ENCODE data around the gene PRSS2. TPM values are rescaled to one million over a fixed set of nuclear protein-coding genes. Genes with fewer than 3 reads are reported as not detected.
"Not testable (repeated sequence)": the region's sequence is repeated elsewhere in the genome, so short reads cannot be mapped to it uniquely, and the experiment has no call there.

The PRSS2 gene
- polyA plus RNA-seq, 1 donor (not counting 4 experiments of a cell fraction or from before 2014, with no cell fraction given), result not detected

- no peaks in the 10 kb centered on the region for H3K9me3 ChIP-seq (ENCODE audit: control insufficient read depth, low read depth, low read length)
- no peak overlapping the region for H2AFZ ChIP-seq (ENCODE audit: control insufficient read depth, low read length)
- no peak overlapping the region for H3K4me2 ChIP-seq (ENCODE audit: control insufficient read depth, extremely low read depth, insufficient read depth, low read depth, low read length)
- H3K4me3 ChIP-seq (ENCODE audit: control insufficient read depth in 2 of 3, extremely low read depth in 1 of 3, insufficient read depth in 2 of 3, low read depth in 1 of 3, low read length in 3 of 3), result no peak overlapping the region
- H3K79me2 ChIP-seq (ENCODE audit: control insufficient read depth, insufficient read depth, low read length), result no peaks in the 10 kb centered on the region
- H3K27ac ChIP-seq (ENCODE audit: control insufficient read depth, insufficient read depth, low read length), result no peak overlapping the region
- no peak for TF ChIP-seq EZH2 (IDR thresholded peaks at IDR 0.05; ENCODE audit: low read length)
- peak in 1 of 3 experiments; percentile 7 for TF ChIP-seq CTCF (optimal IDR thresholded peaks at IDR 0.05 in 1 of 3, IDR thresholded peaks at IDR 0.05 in 1 of 3, conservative IDR thresholded peaks at IDR 0.05 in 1 of 3; ENCODE audit: extremely low read depth in 1 of 3, insufficient read depth in 2 of 3, low read length in 3 of 3)
- no peaks in the 10 kb centered on the region for H3K4me1 ChIP-seq (ENCODE audit: control insufficient read depth, extremely low read depth, insufficient read depth, low read length)
- H3K36me3 ChIP-seq (ENCODE audit: control insufficient read depth in 2 of 2, extremely low read depth in 1 of 2, insufficient read depth in 2 of 2, low read length in 2 of 2), result no peaks in the 10 kb centered on the region
- no peak overlapping the region for H3K9ac ChIP-seq (ENCODE audit: control insufficient read depth, extremely low read depth, insufficient read depth, low read length)
- H4K20me1 ChIP-seq (ENCODE audit: control insufficient read depth, extremely low read depth, insufficient read depth, low read length), result no peaks in the 10 kb centered on the region
- FAIRE-seq (no peak), DNase-seq (ENCODE audit: low read depth, low spot score) (no peak)
- dilution Hi-C loops (cut with MboI; ENCODE audit: extremely low pct_ligation_motif_present, low sequenced_read_pairs), result no loop called here
- no peaks in the 10 kb centered on the region for H3K27me3 ChIP-seq (ENCODE audit: control insufficient read depth, extremely low read depth, insufficient read depth, low read length)
- no peaks in the 10 kb centered on the region for H3K9me1 ChIP-seq (ENCODE audit: control insufficient read depth, extremely low read depth, insufficient read depth, low read length)
Measured at GRCh38 chr7:142739923-142740492, 30.8 kb upstream of the PRSS2 start.

- H3K36me3 ChIP-seq (ENCODE audit: control insufficient read depth in 2 of 2, extremely low read depth in 1 of 2, insufficient read depth in 2 of 2, low read length in 2 of 2), result no peaks in the 10 kb centered on the region
- DNase-seq (ENCODE audit: low read depth, low spot score), result no peak
- no peak overlapping the region for H2AFZ ChIP-seq (ENCODE audit: control insufficient read depth, low read length)
- H3K27ac ChIP-seq (ENCODE audit: control insufficient read depth, insufficient read depth, low read length), result no peak overlapping the region
- no peaks in the 10 kb centered on the region for H3K79me2 ChIP-seq (ENCODE audit: control insufficient read depth, insufficient read depth, low read length)
- no peak overlapping the region for H3K9ac ChIP-seq (ENCODE audit: control insufficient read depth, extremely low read depth, insufficient read depth, low read length)
- no peaks in the 10 kb centered on the region for H4K20me1 ChIP-seq (ENCODE audit: control insufficient read depth, extremely low read depth, insufficient read depth, low read length)
- no peak overlapping the region for H3K4me3 ChIP-seq (ENCODE audit: control insufficient read depth in 2 of 3, extremely low read depth in 1 of 3, insufficient read depth in 2 of 3, low read depth in 1 of 3, low read length in 3 of 3)
- TF ChIP-seq CTCF (optimal IDR thresholded peaks at IDR 0.05 in 1 of 3, IDR thresholded peaks at IDR 0.05 in 1 of 3, conservative IDR thresholded peaks at IDR 0.05 in 1 of 3; ENCODE audit: extremely low read depth in 1 of 3, insufficient read depth in 2 of 3, low read length in 3 of 3) (no peak), EZH2 (IDR thresholded peaks at IDR 0.05; ENCODE audit: low read length) (no peak)
- dilution Hi-C loops (cut with MboI; ENCODE audit: extremely low pct_ligation_motif_present, low sequenced_read_pairs), result no loop called here
- H3K4me1 ChIP-seq (ENCODE audit: control insufficient read depth, extremely low read depth, insufficient read depth, low read length), result no peaks in the 10 kb centered on the region
- no peak for FAIRE-seq
- H3K9me3 ChIP-seq (ENCODE audit: control insufficient read depth, low read depth, low read length), result no peaks in the 10 kb centered on the region
- H3K4me2 ChIP-seq (ENCODE audit: control insufficient read depth, extremely low read depth, insufficient read depth, low read depth, low read length), result no peak overlapping the region
- H3K9me1 ChIP-seq (ENCODE audit: control insufficient read depth, extremely low read depth, insufficient read depth, low read length), result no peaks in the 10 kb centered on the region
- H3K27me3 ChIP-seq (ENCODE audit: control insufficient read depth, extremely low read depth, insufficient read depth, low read length), result no peaks in the 10 kb centered on the region
Measured at GRCh38 chr7:142740786-142741185, 30.0 kb upstream of the PRSS2 start.

- H3K4me2 ChIP-seq (ENCODE audit: control insufficient read depth, extremely low read depth, insufficient read depth, low read depth, low read length); H3K9me1 ChIP-seq (ENCODE audit: control insufficient read depth, extremely low read depth, insufficient read depth, low read length); H3K4me3 ChIP-seq (ENCODE audit: control insufficient read depth in 2 of 3, extremely low read depth in 1 of 3, insufficient read depth in 2 of 3, low read depth in 1 of 3, low read length in 3 of 3); H3K79me2 ChIP-seq (ENCODE audit: control insufficient read depth, insufficient read depth, low read length); H3K27me3 ChIP-seq (ENCODE audit: control insufficient read depth, extremely low read depth, insufficient read depth, low read length); dilution Hi-C loops (cut with MboI; ENCODE audit: extremely low pct_ligation_motif_present, low sequenced_read_pairs); H4K20me1 ChIP-seq (ENCODE audit: control insufficient read depth, extremely low read depth, insufficient read depth, low read length); FAIRE-seq; H3K9ac ChIP-seq (ENCODE audit: control insufficient read depth, extremely low read depth, insufficient read depth, low read length); H3K27ac ChIP-seq (ENCODE audit: control insufficient read depth, insufficient read depth, low read length); H3K4me1 ChIP-seq (ENCODE audit: control insufficient read depth, extremely low read depth, insufficient read depth, low read length); DNase-seq (ENCODE audit: low read depth, low spot score); H3K36me3 ChIP-seq (ENCODE audit: control insufficient read depth in 2 of 2, extremely low read depth in 1 of 2, insufficient read depth in 2 of 2, low read length in 2 of 2); H2AFZ ChIP-seq (ENCODE audit: control insufficient read depth, low read length); H3K9me3 ChIP-seq (ENCODE audit: control insufficient read depth, low read depth, low read length): not testable (repeated sequence)
Measured at GRCh38 chr7:142741932-142742331, 28.8 kb upstream of the PRSS2 start.

All from keratinocyte (primary cell).